ENCODE results near the gene DARS2. TPM values are rescaled to one million over a fixed set of nuclear protein-coding genes. Genes with fewer than 3 reads are reported as not detected.

DARS2 gene
- total and polyA plus RNA-seq, 2 of the 4 experiments (the other 2 are of a cell fraction), result 14.8 to 18.8 TPM

DNA sequence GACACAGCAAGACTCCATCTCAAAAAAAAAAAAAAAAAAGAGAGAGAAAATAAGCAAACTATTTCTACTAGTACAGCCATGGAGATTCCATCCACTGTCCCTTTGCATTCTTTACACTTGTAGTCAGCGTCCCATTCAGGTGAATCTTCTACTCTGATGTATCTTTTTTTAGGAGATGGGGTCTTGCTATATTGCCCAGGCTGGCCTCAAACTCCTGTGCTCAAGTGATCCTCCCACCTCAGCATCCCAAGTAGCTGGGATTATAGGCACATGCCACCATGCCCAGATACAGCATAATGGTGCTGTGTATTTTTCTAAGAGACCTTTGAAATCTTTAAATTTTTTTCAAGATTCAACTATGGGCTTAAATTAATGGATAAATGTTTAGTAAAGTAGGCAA is 8.3 kb downstream of the DARS2 start:
- H3K79me1 ChIP-seq (ENCODE audit: low read depth in 1 of 2, low read length in 2 of 2), result no peaks in the 10 kb centered on the region
- H2AK9ac ChIP-seq (replicated peaks; ENCODE audit: low read depth, low read length, poor library complexity), result no peak overlapping the region
- dilution Hi-C loops (cut with HindIII; ENCODE audit: low sequenced_read_pairs, unreplicated experiment) (no loop called here), intact Hi-C loops (cut with micrococcal nuclease) (no loop called here), in situ Hi-C loops (cut with MboI; ENCODE audit: low sequenced_read_pairs) (no loop called here)
- H4K91ac ChIP-seq (ENCODE audit: insufficient read depth, low read depth, low read length), result no peak overlapping the region
- no TSS peak for BruUV-seq (replicated peaks)
- no peak overlapping the region for H2BK15ac ChIP-seq (ENCODE audit: low read depth, low read length)
- H2BK20ac ChIP-seq (ENCODE audit: low read depth, low read length), result no peak overlapping the region
- H3K9me1 ChIP-seq (ENCODE audit: insufficient read depth, low read length), result no peaks in the 10 kb centered on the region
- H2AK5ac ChIP-seq (ENCODE audit: low read depth, low read length), result no peak overlapping the region
- no peak overlapping the region for H3K18ac ChIP-seq (ENCODE audit: low read depth, low read length)
- no peak overlapping the region for H3K14ac ChIP-seq (replicated peaks; ENCODE audit: low read depth, low read length)
- no peak overlapping the region for H2AFZ ChIP-seq (replicated peaks; ENCODE audit: low read length, poor library complexity)
- DNase-seq, result no peak
- TF ChIP-seq BHLHE40 (IDR thresholded peaks at IDR 0.05; ENCODE audit: low read depth, low read length) (no peak), RAD21 (IDR thresholded peaks at IDR 0.05; ENCODE audit: low read length) (no peak), MXI1 (IDR thresholded peaks at IDR 0.05; ENCODE audit: borderline replicate concordance, low read depth, low read length) (no peak)
- H3K23ac ChIP-seq (ENCODE audit: low read depth, low read length), result no peak overlapping the region
- no peaks in the 10 kb centered on the region for H3K4me1 ChIP-seq (ENCODE audit: control insufficient read depth, insufficient read depth, low read length)
- no peaks in the 10 kb centered on the region for H4K20me1 ChIP-seq (ENCODE audit: insufficient read depth, low read length)
- H3K9me3 ChIP-seq (ENCODE audit: control insufficient read depth, insufficient read depth, low read length), result no peaks in the 10 kb centered on the region
- no peak overlapping the region for H2BK120ac ChIP-seq (ENCODE audit: low read depth, low read length)
- H3K4me3 ChIP-seq (ENCODE audit: insufficient read depth, low read depth, low read length), result no peak overlapping the region
- H4K8ac ChIP-seq (ENCODE audit: low read depth in 2 of 2, low read length in 2 of 2), result no peak overlapping the region
- no peak overlapping the region for H3K56ac ChIP-seq (ENCODE audit: extremely low read depth, insufficient read depth, low read length)
- peaks cover 21% of the 10 kb centered on the region for H3K36me3 ChIP-seq (ENCODE audit: control insufficient read depth, insufficient read depth, low read length)
- no CpG with 5 or more reads among the region's 1 CpG for WGBS, 2 experiments (ENCODE audit: extremely low coverage in 2 of 2, insufficient read length in 1 of 2)
- H4K5ac ChIP-seq (ENCODE audit: low read depth, low read length), result no peak overlapping the region
- CTCF ChIA-PET, result no interaction called here
- no peak overlapping the region for H3K27ac ChIP-seq (ENCODE audit: insufficient read depth, low read length)
- H3K4me2 ChIP-seq (ENCODE audit: low read depth, low read length), result no peak overlapping the region
- no peak overlapping the region for H3K9ac ChIP-seq (ENCODE audit: low read depth, low read length)
- no peak for ATAC-seq (ENCODE audit: low read depth)
- H2BK5ac ChIP-seq (ENCODE audit: low read depth, low read length, poor library complexity, severe bottlenecking), result no peak overlapping the region
- no peaks in the 10 kb centered on the region for H3K27me3 ChIP-seq (ENCODE audit: control insufficient read depth, insufficient read depth, low read length)
- H3K4ac ChIP-seq (ENCODE audit: low read depth, low read length), result no peak overlapping the region
- POLR2A ChIA-PET (ENCODE audit: unreplicated experiment), result interaction anchor here (1.0 kb wide), 1 partner anchor 9 kb away, joined by 3 read pairs; the partner anchor contains the start of gene DARS2
